GM19239 (cell line): ENCODE data around the gene ZNF23.

Source experiments
- DNase-seq: peaks from one replicate; pipeline ENCODE4 v3.0.0; 2011; ENCODE audit warnings: low spot score; ENCODE audit not compliant: insufficient read length
- FAIRE-seq: peaks from 2 replicates; lab custom pipeline; 2011; peaks lifted over from hg19 to GRCh38; lab: Jason Lieb, UNC

Gene ZNF23

DNA sequence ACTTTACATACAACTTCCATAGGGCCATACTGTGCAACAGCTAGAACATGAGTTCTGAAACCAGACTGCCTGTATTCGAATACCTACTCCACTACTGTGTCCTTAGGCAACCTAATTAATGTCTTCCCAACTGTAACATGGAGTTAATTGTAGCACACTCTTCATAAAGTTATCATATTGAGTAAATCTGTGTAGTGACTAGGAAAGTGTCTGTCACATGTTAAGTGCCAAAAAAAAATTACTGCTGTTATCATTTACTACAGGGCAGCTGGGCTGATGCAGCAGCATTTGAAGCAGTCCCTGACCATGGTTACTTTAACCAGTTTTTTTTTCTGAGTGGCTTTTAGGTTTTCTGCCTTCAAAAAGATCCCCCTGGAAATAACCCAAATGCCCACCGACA lies 10.9 kb upstream of the ZNF23 start:
- FAIRE-seq (no peak), DNase-seq (no peak)

GRCh38 chr16:71472051-71472450 lies 10.0 kb upstream of the ZNF23 start:
- FAIRE-seq = no peak
- no peak for DNase-seq

DNA sequence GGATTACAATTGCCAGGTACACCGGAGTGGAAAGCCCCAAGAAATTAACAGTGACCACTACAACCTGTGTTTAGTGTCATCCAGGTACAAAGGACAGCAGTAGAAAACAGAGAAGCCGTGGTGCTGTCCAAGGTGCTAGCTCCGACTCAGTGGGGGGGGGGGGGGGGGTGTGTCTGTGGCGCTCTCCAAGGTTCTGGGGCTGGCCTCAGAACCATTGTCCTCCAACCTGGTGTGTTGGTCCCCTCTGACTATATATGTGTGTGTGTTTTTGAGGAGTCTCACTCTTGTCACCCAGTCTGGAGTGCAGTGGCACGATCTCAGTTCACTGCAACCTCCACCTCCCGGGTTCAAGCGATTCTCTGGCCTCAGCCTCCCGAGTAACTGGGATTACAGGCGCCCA lies 5.8 kb upstream of the ZNF23 start:
- no peak for FAIRE-seq
- no peak for DNase-seq

DNA sequence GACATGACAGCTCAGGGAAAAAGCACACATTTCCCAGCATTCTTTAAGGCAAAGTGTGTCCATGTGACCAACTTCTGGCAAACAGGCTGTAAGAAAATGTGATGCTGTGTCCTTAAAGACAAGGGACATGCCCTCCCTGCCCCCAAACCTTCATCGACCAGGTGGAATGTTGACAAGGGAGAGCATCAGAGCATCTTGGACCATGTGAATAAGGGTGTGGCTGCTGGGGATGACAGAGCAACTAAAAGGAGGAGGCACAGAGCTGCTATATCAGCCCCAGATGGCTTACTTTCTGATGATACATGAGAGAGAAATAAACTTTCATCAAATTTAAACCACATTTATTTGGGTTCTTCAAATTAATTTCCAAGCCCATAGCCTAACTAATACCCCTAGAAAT lies 2.2 kb upstream of the ZNF23 start:
- DNase-seq (no peak), FAIRE-seq (no peak)

DNA sequence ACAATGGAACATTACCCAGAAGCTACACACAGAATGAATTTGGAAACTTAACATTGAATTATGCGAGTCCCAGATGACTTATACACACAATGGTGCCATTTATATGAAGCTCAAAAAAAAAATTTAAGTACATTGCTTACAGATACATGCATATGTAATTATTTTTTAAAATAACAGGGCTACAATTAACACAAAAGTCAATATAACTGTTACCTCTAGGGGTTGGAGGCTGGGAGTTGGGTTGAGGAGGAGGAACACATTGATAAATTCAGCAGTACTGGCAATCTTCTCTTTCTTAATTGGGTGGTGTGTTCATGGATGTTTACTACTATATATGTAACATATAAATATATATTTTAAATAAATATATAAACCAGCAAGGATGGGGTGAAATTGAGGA lies 1.1 kb downstream of the ZNF23 start:
- FAIRE-seq (no peak), DNase-seq (no peak)

DNA sequence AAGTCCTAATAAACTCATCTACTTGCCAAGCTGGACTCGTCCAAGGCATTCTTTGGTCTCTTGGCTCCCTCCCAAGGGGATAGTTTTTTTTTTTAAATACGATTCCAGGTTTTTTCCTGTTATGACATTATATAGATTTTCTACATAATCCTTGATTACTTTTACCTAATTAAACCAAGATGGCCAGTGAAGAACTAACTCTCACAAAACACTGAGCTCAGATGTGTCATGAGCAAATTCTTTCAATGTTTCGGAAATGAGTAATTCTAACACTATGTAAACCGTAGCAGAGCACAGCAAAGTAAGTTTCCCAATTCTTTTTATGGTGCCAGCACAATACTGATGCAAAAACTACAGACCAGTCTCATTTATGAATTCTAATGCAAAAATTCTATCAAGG lies 1.8 kb downstream of the ZNF23 start:
- FAIRE-seq (no peak), DNase-seq (no peak)

DNA sequence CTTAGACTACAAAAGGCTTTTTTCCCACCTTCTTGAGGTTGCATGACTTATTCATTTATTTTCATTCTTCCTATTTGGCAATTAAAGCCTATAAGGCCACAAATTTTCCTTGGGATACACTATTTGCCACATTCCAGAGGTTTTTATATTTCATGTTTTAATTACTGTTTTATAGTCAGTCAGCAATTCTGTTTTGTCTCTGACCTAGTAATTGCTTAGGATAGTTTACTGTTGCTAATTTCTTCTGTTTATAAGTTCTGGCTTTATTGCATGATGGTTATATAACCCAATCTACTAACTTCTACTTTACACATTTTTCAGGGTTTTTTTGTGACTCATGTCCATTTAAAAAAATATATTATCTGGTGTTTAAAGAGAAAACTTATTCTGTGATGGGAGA lies 2.5 kb downstream of the ZNF23 start:
- DNase-seq = no peak
- FAIRE-seq = no peak

DNA sequence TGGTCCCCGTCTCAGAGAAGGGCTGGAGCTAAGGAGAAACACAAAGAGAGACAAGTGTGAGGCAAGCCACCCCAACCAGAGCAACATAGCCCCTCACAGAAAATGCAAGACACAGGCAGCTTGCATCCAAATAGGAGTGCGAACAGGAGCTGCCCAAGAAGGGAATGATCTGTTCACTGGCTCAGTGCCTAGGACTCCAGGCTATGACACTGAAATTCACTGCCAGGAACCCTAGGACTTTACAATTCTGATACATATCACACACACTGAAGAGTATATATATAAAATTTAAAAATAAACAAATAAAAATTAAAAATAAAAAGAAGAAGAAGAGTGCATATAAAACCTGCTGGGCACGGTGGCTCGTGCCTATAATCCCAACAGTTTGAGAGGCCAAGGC lies 5.2 kb downstream of the ZNF23 start:
- no peak for DNase-seq
- FAIRE-seq = no peak

DNA sequence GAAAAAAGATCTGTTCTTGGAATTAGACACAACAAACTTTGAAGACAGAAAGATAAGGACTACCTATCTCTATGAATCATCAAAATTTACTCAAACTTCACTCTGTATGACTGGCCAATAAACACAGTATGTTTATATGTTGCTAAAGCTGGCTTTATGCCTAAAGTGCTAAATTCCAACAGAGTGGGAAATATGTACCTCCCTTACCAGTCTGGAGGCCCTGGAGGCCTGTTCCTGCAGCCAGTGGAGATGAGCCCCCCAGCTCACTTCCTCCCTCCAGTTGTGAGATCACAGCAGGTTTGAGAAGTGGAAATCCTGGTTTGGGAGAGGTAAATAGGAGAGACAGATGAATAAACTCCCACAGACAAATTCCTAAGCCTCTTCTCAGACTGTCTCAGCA lies 9.0 kb downstream of the ZNF23 start:
- DNase-seq = no peak
- FAIRE-seq = no peak

DNA sequence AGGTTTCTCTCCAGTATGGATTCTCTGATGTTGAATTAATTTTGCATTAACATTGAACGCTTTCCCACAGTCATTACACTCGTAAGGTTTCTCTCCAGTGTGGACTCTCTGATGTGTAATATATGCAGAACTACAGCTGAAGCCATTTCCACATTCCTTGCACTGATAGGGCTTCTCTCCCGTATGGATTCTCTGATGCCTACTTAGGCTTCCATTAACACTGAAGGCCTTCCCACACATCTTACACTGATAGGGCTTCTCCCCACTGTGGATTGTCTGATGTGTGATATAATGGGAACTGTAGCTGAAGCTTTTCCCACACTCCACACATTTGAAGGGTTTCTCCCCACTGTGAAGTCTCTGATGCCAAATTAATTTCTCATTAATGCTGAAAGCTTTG lies 13.0 kb downstream of the ZNF23 start:
- DNase-seq = no peak
- peak; percentile 63 for FAIRE-seq

DNA sequence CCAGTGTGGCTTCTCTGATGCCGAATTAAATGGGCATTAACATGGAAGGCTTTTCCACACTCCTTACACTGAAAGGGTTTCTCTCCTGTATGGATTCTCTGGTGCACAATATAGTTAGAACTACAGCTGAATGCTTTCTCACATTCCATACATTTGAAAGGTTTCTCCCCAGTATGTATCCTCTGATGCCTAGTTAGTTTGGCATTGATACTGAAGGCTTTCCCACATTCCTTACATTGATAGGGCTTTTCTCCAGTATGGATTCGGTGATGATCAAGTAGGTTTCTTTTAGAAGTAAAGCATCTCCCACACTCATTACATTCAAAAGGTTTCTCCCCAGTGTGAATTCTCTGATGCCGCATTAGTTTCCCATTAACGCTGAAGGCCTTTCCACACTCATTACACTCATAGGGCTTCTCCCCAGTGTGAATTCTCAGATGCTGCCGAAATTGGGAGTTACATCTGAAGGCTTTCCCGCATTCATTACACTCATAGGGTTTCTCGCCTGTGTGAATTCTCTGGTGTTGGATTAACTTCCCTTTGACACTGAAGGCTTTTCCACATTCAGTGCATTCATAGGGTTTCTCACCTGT lies 13.7 kb downstream of the ZNF23 start:
- FAIRE-seq (no peak), DNase-seq (no peak)

DNA sequence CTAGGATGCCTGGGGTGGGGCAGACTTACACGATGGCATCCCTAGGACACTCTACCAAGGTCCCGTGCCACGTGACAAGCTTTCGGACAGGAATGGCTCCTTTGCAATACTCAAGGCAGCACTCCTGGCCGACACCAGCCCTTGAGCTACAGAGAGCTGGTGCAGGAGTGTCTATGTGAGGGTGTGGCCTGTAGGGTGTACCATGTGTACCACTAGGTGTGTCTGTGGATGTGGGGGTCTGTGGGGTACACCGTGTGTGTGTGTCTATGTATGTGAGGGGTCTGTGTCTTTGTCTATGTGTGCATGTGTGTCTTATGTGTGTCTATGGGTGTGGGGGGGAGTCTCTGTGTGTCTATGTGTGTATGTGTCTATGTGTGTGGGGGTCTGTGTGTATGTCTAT lies 18.3 kb downstream of the ZNF23 start:
- no peak for FAIRE-seq
- no peak for DNase-seq

- DNase-seq (no peak), FAIRE-seq (no peak)
Measured at GRCh38 chr16:71442051-71442440, 20.0 kb downstream of the ZNF23 start, which contains the start of gene TLE7. TLE7 (minus strand) TSS chr16:71442054; CDS start chr16:71433324, 8,730 bp downstream.

GRCh38 chr16:71441348-71442050 lies 20.5 kb downstream of the ZNF23 start:
- no peak for FAIRE-seq
- DNase-seq = no peak

DNA sequence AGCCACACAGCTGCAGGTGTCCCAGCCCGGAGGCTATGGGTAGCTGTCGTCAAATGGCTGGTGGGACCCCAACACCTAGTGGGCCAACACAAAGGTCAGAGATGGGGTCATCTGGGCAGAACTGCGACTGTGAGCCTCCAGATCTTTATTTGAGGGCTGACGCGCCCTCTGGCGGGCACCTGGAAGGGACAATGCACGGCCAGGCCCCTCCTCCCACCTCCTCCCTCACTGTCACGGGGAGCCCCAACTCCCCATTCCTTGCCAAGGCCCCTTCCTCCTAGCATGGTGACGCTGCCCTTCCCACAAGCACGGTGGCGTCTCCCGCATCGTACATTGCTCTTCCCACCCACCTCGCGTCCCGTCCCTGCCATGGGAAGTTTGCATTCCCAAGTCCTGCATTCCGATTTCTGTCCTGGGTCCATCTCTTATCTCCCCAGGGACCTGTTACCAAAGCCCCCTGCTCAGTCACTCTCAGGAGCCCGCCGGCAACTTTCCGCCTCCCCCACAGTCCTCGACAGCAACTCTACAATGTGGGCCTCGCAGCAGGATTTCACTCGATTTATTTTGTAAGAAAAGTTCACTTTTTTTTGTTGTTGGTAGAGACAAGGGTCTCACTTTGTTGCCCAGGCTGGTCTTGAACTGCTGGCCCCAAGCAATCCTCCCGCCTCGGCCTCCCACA lies 21.2 kb downstream of the ZNF23 start:
- no peak for FAIRE-seq

DNA sequence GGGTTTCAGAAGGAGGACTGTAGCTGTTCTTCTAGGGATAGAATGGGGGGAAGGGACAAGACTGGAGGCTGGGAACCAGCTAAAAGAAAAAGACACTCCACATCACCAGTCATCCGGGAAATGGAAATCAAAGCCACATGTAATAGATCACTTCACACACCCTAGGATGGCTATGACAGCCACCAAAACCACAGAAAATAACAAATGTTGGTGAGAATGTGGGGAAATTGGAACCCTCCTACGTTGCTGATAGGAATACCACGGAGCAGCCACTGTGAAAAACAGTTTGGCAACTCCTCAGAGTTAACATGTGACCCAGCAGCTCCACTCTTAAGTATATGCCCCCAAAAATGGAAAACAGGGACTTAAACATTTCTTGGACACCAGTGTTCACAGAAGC lies 22.5 kb downstream of the ZNF23 start:
- DNase-seq = no peak
- no peak for FAIRE-seq

More for the DNA sequence above, 21.2 kb downstream of the ZNF23 start:
- DNase-seq = peak; percentile 56

GRCh38 chr16:71436473-71436872 lies 25.6 kb downstream of the ZNF23 start:
- no peak for DNase-seq
- no peak for FAIRE-seq

DNA sequence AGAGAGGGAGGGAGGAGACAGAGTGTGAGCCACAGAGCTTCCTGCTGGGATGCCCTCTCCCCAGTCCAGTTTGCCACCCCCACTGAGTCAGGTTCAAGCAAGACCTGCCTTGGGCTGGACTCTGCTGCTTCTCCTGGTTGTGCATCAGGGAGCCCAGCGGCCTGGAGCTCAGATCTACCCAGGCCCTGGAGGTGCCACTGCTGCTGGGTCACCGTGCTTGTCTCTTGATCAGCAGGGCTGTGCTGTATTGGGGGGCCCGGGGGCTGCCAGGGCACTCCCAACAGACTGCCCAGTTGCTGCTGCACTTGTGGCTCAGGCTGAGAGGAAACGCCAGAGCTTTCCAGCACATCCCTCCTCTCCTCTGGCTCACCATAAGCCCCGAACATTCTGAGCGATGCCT lies 29.1 kb downstream of the ZNF23 start:
- FAIRE-seq (no peak), DNase-seq (no peak)

- DNase-seq (no peak), FAIRE-seq (no peak)
Measured at GRCh38 chr16:71431991-71432390, 30.1 kb downstream of the ZNF23 start.

- DNase-seq (no peak), FAIRE-seq (no peak)
Measured at GRCh38 chr16:71431176-71431575, 30.9 kb downstream of the ZNF23 start.

DNA sequence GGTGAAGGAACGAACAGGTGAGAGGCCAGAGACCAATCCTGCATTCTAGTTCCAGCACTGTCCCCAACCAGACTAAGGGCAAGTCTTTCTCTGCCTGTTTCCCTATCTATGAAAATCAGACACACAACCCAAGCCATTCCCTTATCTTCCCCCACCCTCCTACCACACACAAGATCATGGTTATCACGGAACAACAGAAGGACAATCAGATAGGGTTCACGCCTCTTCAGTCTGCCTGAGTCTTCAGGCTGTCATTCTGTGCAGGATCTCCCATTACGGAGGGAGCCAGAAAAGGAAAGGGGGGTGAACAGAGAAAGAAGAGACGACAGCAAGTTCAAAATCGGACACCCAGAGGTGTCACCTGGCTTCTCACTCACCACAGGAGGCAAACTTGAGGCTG lies 31.3 kb downstream of the ZNF23 start:
- DNase-seq (no peak), FAIRE-seq (no peak)

DNA sequence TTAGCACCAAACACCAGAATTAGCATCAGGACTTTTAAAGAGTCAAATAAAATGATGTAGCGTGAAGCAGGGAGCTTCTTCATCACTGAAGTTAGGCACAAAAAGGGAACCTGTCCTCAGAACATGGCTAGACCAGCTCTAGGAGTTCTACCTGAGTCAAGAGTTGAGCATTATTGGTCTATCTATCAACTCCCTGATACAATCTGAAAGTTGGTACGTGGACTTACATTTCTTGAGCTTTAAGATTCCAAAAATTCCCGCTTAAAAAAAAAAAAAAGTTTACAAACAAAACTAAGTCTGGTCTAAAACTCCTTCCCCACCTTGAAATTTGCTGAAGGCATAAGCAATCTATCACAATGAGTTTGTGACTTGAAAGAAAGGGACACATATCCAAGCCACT lies 32.5 kb downstream of the ZNF23 start:
- DNase-seq (no peak), FAIRE-seq (no peak)
